GM23338 (cell line): ENCODE data around the gene TSPEAR. TPM values are rescaled to one million over a fixed set of nuclear protein-coding genes. Genes with fewer than 3 reads are reported as not detected.

ENCODE experiments used
- ATAC-seq: fragments of 200-7000 bp; cut with Tn5 transposase; 3 replicates; pipeline ENCODE4 v1.9.1; 2020
- DNase-seq: peaks from one replicate; pipeline ENCODE4 v3.0.0-alpha.2; 2015; ENCODE audit warnings: low spot score
- H2AFZ ChIP-seq: fragments of 200-600 bp; sonication (generic); 2 replicates; pipeline ENCODE4 v1.8.0; 2016; ENCODE audit warnings: antibody characterized with exemption, mild to moderate bottlenecking, moderate library complexity
- H3F3A ChIP-seq: fragments of 200-600 bp; sonication (generic); replicated peaks from 2 replicates; pipeline ENCODE4 v1.8.0; 2017; ENCODE audit warnings: antibody characterized with exemption, mixed run types, low read depth
- H3K27ac ChIP-seq: fragments of 200-600 bp; sonication (generic); 2 replicates; pipeline ENCODE4 v1.6.1; 2016; ENCODE audit warnings: low read depth
- H3K27me3 ChIP-seq: fragments of 200-600 bp; sonication (generic); 2 replicates; pipeline ENCODE4 v1.8.0; 2016; ENCODE audit warnings: mild to moderate bottlenecking, mixed run types, moderate library complexity; ENCODE audit not compliant: insufficient read depth
- H3K36me3 ChIP-seq: fragments of 200-600 bp; sonication (generic); 2 replicates; pipeline ENCODE4 v1.8.0; 2016; ENCODE audit warnings: mild to moderate bottlenecking; ENCODE audit not compliant: insufficient read depth
- H3K4me1 ChIP-seq: fragments of 200-600 bp; sonication (generic); 2 replicates; pipeline ENCODE4 v1.8.0; 2016; ENCODE audit warnings: mild to moderate bottlenecking, moderate library complexity; ENCODE audit not compliant: insufficient read depth
- H3K4me2 ChIP-seq: fragments of 200-600 bp; sonication (generic); 2 replicates; pipeline ENCODE4 v1.7.1; 2017; ENCODE audit warnings: mixed run types
- H3K4me3 ChIP-seq: fragments of 200-600 bp; sonication (generic); 2 replicates; pipeline ENCODE4 v1.6.1; 2016; ENCODE audit warnings: mixed run types
- H3K79me2 ChIP-seq: fragments of 200-600 bp; sonication (generic); replicated peaks from 2 replicates; pipeline ENCODE4 v1.8.0; 2017; ENCODE audit warnings: mild to moderate bottlenecking; ENCODE audit not compliant: insufficient read depth
- H3K9me2 ChIP-seq: fragments of 200-600 bp; sonication (generic); 2 replicates; pipeline ENCODE4 v1.8.0; 2017; ENCODE audit not compliant: insufficient read depth
- H4K20me1 ChIP-seq: fragments of 200-600 bp; sonication (generic); replicated peaks from 2 replicates; pipeline ENCODE4 v1.8.0; 2017; ENCODE audit warnings: mild to moderate bottlenecking; ENCODE audit not compliant: insufficient read depth
- H3K27ac Mint-ChIP-seq: 2 replicates; pipeline ENCODE4 v1.8.0; 2020; ENCODE audit warnings: inconsistent platforms, mild to moderate bottlenecking, moderate library complexity, mixed read lengths
- H3K27me3 Mint-ChIP-seq: 3 replicates; pipeline ENCODE4 v1.8.0; 2022; ENCODE audit warnings: low read depth, mild to moderate bottlenecking, moderate library complexity, mixed read lengths, inconsistent platforms; ENCODE audit not compliant: insufficient read depth, poor library complexity
- H3K36me3 Mint-ChIP-seq: 3 replicates; pipeline ENCODE4 v1.8.0; 2021; ENCODE audit warnings: low read depth, mild to moderate bottlenecking, inconsistent platforms, moderate library complexity, mixed read lengths
- H3K4me1 Mint-ChIP-seq: 3 replicates; pipeline ENCODE4 v1.8.0; 2020; ENCODE audit warnings: mild to moderate bottlenecking, inconsistent platforms, mixed read lengths
- H3K4me3 Mint-ChIP-seq: 3 replicates; pipeline ENCODE4 v1.8.0; 2021; ENCODE audit warnings: moderate library complexity, mild to moderate bottlenecking, inconsistent platforms, mixed read lengths
- H3K9me3 Mint-ChIP-seq: 3 replicates; pipeline ENCODE4 v1.8.0; 2020; ENCODE audit warnings: moderate library complexity, mild to moderate bottlenecking, inconsistent platforms, mixed read lengths
- EZH2 ChIP-seq: fragments of 200-600 bp; sonication (generic); IDR thresholded peaks from one replicate; pipeline ENCODE4 v1.8.0; 2017; ENCODE audit warnings: antibody characterized with exemption, mild to moderate bottlenecking, low read depth; ENCODE audit not compliant: unreplicated experiment
- EZH2phosphoT487 ChIP-seq: fragments of 200-600 bp; sonication (generic); IDR thresholded peaks from one replicate; pipeline ENCODE4 v1.8.1; 2018; ENCODE audit warnings: antibody characterized with exemption; ENCODE audit not compliant: unreplicated experiment
- JUNB ChIP-seq: IDR thresholded peaks from one replicate; pipeline ENCODE4 v1.6.1; 2016; ENCODE audit warnings: antibody characterized with exemption; ENCODE audit not compliant: unreplicated experiment
- POLR2AphosphoS5 ChIP-seq: IDR thresholded peaks from 2 replicates; pipeline ENCODE4 v1.6.1; 2016; ENCODE audit warnings: antibody characterized with exemption, low read depth
- ZNF114 ChIP-seq: fragments of 250-450 bp; sonication (Bioruptor Pico); IDR thresholded peaks from 2 replicates; pipeline ENCODE4 v1.5.0; 2020; ENCODE audit warnings: mild to moderate bottlenecking, moderate library complexity
- ZNF331 ChIP-seq: fragments of 250-450 bp; sonication (Bioruptor Pico); IDR thresholded peaks from 2 replicates; pipeline ENCODE4 v1.5.0; 2020; ENCODE audit warnings: low read depth, mild to moderate bottlenecking, moderate library complexity
- polyA plus RNA-seq: library from polyadenylated mRNA; unstranded; fragments of >200 nt; fragmentation: Nextera tagmentation; extraction: Ambion mirVana; gene quantifications from 2 replicates; pipeline ENCODE4 v1.2.1, GENCODE V29; 2016
- total RNA-seq: library from RNA; depleted of rRNA; stranded (reverse); fragments of >200 nt; shearing (Covaris generic); gene quantifications from 2 replicates; pipeline ENCODE4 v1.2.3, GENCODE V29; 2014
- TF ChIP-seq, protein P1 (sequence below): fragments of 250-450 bp; sonication (Bioruptor Pico); IDR thresholded peaks from 2 replicates; pipeline ENCODE4 v1.5.0; 2020; ENCODE audit warnings: mild to moderate bottlenecking, moderate library complexity
- TF ChIP-seq, protein P2 (sequence below), 2 experiments: fragments of 200-600 bp in 1 of 2; sonication (generic) in 1 of 2; conservative IDR thresholded peaks; 2 replicates each; pipeline versions ENCODE4 v1.5.1 to v1.6.1; 2016 to 2017; ENCODE audit warnings: antibody characterized with exemption in 2 of 2, low read depth in 2 of 2, mild to moderate bottlenecking in 2 of 2, moderate library complexity in 1 of 2

Gene TSPEAR
- total and polyA plus RNA-seq, 2 experiments from 2014 or later: 0.35 to 0.92 TPM

DNA sequence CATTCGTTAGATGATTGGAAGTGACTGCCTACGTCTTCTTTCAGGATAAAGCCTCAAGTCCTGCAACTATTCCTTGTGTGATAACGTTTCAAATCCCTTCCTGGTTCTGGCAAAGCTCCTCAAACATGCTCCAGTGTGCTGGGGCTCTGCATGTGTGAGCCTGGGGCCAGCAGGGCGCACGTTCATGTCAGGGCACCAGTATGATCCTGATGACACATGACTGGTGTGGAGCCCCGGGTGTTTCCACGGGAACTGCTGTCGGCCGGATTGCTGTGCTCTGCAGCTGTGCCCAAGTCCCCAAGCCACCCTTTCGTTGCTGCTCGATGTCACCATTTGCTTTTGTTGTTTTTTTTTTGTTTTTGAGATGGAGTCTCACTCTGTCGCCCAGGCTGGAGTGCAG is 192.7 kb downstream of the TSPEAR start:
- Mint-ChIP-seq H3K27ac (no peak overlapping the region), H3K36me3 (peaks cover 4% of the 10 kb centered on the region; the same call in 1 of the 3 replicates), H3K4me3 (no peak overlapping the region), H3K27me3 (peaks cover 8% of the 10 kb centered on the region), H3K9me3 (peaks cover 3% of the 10 kb centered on the region; the same call in 1 of the 3 replicates), H3K4me1 (no peaks in the 10 kb centered on the region; the same call in 2 of the 3 replicates)
- DNase-seq (no peak), ATAC-seq (no peak)
- Histone ChIP-seq H3K4me1 (no peaks in the 10 kb centered on the region), H4K20me1 (no peaks in the 10 kb centered on the region), H3K9me2 (0 out of 2 replicates have a peak, but pooled peaks cover 6% of the 10 kb centered on the region), H3K4me2 (no peak overlapping the region), H3K36me3 (no peaks in the 10 kb centered on the region), H3K27ac (no peak overlapping the region), H3F3A (no peaks in the 10 kb centered on the region), H2AFZ (no peak overlapping the region), H3K4me3 (no peak overlapping the region), H3K79me2 (no peaks in the 10 kb centered on the region), H3K27me3 (no peaks in the 10 kb centered on the region)
- TF ChIP-seq, protein P1, sequence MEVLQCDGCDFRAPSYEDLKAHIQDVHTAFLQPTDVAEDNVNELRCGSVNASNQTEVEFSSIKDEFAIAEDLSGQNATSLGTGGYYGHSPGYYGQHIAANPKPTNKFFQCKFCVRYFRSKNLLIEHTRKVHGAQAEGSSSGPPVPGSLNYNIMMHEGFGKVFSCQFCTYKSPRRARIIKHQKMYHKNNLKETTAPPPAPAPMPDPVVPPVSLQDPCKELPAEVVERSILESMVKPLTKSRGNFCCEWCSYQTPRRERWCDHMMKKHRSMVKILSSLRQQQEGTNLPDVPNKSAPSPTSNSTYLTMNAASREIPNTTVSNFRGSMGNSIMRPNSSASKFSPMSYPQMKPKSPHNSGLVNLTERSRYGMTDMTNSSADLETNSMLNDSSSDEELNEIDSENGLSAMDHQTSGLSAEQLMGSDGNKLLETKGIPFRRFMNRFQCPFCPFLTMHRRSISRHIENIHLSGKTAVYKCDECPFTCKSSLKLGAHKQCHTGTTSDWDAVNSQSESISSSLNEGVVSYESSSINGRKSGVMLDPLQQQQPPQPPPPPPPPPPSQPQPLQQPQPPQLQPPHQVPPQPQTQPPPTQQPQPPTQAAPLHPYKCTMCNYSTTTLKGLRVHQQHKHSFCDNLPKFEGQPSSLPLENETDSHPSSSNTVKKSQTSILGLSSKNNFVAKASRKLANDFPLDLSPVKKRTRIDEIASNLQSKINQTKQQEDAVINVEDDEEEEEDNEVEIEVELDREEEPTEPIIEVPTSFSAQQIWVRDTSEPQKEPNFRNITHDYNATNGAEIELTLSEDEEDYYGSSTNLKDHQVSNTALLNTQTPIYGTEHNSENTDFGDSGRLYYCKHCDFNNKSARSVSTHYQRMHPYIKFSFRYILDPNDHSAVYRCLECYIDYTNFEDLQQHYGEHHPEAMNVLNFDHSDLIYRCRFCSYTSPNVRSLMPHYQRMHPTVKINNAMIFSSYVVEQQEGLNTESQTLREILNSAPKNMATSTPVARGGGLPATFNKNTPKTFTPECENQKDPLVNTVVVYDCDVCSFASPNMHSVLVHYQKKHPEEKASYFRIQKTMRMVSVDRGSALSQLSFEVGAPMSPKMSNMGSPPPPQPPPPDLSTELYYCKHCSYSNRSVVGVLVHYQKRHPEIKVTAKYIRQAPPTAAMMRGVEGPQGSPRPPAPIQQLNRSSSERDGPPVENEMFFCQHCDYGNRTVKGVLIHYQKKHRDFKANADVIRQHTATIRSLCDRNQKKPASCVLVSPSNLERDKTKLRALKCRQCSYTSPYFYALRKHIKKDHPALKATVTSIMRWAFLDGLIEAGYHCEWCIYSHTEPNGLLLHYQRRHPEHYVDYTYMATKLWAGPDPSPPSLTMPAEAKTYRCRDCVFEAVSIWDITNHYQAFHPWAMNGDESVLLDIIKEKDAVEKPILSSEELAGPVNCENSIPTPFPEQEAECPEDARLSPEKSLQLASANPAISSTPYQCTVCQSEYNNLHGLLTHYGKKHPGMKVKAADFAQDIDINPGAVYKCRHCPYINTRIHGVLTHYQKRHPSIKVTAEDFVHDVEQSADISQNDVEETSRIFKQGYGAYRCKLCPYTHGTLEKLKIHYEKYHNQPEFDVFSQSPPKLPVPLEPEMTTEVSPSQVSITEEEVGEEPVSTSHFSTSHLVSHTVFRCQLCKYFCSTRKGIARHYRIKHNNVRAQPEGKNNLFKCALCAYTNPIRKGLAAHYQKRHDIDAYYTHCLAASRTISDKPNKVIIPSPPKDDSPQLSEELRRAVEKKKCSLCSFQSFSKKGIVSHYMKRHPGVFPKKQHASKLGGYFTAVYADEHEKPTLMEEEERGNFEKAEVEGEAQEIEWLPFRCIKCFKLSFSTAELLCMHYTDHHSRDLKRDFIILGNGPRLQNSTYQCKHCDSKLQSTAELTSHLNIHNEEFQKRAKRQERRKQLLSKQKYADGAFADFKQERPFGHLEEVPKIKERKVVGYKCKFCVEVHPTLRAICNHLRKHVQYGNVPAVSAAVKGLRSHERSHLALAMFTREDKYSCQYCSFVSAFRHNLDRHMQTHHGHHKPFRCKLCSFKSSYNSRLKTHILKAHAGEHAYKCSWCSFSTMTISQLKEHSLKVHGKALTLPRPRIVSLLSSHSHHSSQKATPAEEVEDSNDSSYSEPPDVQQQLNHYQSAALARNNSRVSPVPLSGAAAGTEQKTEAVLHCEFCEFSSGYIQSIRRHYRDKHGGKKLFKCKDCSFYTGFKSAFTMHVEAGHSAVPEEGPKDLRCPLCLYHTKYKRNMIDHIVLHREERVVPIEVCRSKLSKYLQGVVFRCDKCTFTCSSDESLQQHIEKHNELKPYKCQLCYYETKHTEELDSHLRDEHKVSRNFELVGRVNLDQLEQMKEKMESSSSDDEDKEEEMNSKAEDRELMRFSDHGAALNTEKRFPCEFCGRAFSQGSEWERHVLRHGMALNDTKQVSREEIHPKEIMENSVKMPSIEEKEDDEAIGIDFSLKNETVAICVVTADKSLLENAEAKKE (CRISPR knock-in tag): no peak
- TF ChIP-seq POLR2AphosphoS5 (no peak), ZNF114 (CRISPR knock-in tag) (no peak), EZH2phosphoT487 (no peak), JUNB (no peak), ZNF331 (CRISPR knock-in tag) (no peak), EZH2 (no peak)
- TF ChIP-seq, protein P2, sequence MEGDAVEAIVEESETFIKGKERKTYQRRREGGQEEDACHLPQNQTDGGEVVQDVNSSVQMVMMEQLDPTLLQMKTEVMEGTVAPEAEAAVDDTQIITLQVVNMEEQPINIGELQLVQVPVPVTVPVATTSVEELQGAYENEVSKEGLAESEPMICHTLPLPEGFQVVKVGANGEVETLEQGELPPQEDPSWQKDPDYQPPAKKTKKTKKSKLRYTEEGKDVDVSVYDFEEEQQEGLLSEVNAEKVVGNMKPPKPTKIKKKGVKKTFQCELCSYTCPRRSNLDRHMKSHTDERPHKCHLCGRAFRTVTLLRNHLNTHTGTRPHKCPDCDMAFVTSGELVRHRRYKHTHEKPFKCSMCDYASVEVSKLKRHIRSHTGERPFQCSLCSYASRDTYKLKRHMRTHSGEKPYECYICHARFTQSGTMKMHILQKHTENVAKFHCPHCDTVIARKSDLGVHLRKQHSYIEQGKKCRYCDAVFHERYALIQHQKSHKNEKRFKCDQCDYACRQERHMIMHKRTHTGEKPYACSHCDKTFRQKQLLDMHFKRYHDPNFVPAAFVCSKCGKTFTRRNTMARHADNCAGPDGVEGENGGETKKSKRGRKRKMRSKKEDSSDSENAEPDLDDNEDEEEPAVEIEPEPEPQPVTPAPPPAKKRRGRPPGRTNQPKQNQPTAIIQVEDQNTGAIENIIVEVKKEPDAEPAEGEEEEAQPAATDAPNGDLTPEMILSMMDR (conservative IDR thresholded peaks at IDR 0.05; ENCODE audit: low read depth in 2 of 2): no peak
